Stimulated activated CD4-positive, alpha-beta T cell treated with anti-CD3 and anti-CD28 coated beads, Interleukin-2, amount 100 ng/mL, for 24 hours (primary cell): ENCODE results near the gene ZFAND2B.
A peak's percentile ranks its signal among the peaks of the same experiment; 100 is the strongest.
"Not testable (repeated sequence)": the region's sequence is repeated elsewhere in the genome, so short reads cannot be mapped to it uniquely, and the experiment has no call there.

Experiments used
- DNase-seq, 2 donors: peaks; one replicate each; pipeline ENCODE4 v3.0.0-alpha.2; 2020

The ZFAND2B gene

GRCh38 chr2:219253753-219254589, 47.4 kb downstream of the ZFAND2B start, which contains the start of gene TUBA4A:
Gene TUBA4A (minus strand): TSS chr2:219253918. CDS start chr2:219253858, 60 bp downstream.
- DNase-seq = peak; percentile 91 to 92

- peak; percentile 26 to 49 for DNase-seq
Measured at GRCh38 chr2:219254590-219255201, 48.1 kb downstream of the ZFAND2B start.

- not testable (repeated sequence) for DNase-seq
Measured at GRCh38 chr2:219258942-219259341, 52.4 kb downstream of the ZFAND2B start.
